ENCODE results near the gene TCAP.

The TCAP gene
- total RNA-seq = 0.94 reads per million

GRCh38 chr17:39664581-39665561 is at the start of gene TCAP:
TCAP (plus strand) TSS chr17:39665349; CDS start chr17:39665360, 11 bp downstream.
- no peak for DNase-seq

GRCh38 chr17:39615434-39615833 is 49.7 kb upstream of the TCAP start:
- no peak for DNase-seq

- no peak for DNase-seq
Observed at GRCh38 chr17:39617100-39617445, 48.1 kb upstream of the TCAP start.

- DNase-seq = peak; percentile 30
Observed at GRCh38 chr17:39617446-39618245, 47.5 kb upstream of the TCAP start.

GRCh38 chr17:39618246-39618913 is 46.8 kb upstream of the TCAP start:
- DNase-seq = no peak

- no peak for DNase-seq
Observed at GRCh38 chr17:39618956-39619785, 46.0 kb upstream of the TCAP start.

- no peak for DNase-seq
Observed at GRCh38 chr17:39619786-39620101, 45.4 kb upstream of the TCAP start.

- DNase-seq = peak; percentile 82
Observed at GRCh38 chr17:39621523-39622379, 43.4 kb upstream of the TCAP start.

GRCh38 chr17:39622380-39623006 is 42.7 kb upstream of the TCAP start:
- no peak for DNase-seq

GRCh38 chr17:39623356-39623950 is 41.7 kb upstream of the TCAP start:
- peak; percentile 81 for DNase-seq

- DNase-seq = no peak
Observed at GRCh38 chr17:39624313-39624712, 40.8 kb upstream of the TCAP start.

GRCh38 chr17:39625198-39625785 is 39.9 kb upstream of the TCAP start:
- DNase-seq = no peak

GRCh38 chr17:39626171-39627046 is 38.7 kb upstream of the TCAP start, which contains the start of gene PPP1R1B:
PPP1R1B (plus strand) TSS chr17:39626952; CDS start chr17:39627393, 441 bp downstream.
- DNase-seq = no peak

GRCh38 chr17:39627047-39627711 is 38.0 kb upstream of the TCAP start:
- no peak for DNase-seq

- no peak for DNase-seq
Observed at GRCh38 chr17:39627712-39628516, 37.2 kb upstream of the TCAP start.

- no peak for DNase-seq
Observed at GRCh38 chr17:39628655-39629493, 36.3 kb upstream of the TCAP start.
